HL-60 (cell line): ENCODE measurements around the gene NUTF2.

Source experiments
- DNase-seq, 2 experiments: peaks; one replicate each; pipeline ENCODE4 v3.0.0-alpha.2; 2010 to 2020; ENCODE audit warnings: low read depth in 1 of 2, low spot score in 1 of 2
- H3K27ac ChIP-seq: fragments of 250-450 bp; sonication (Bioruptor Pico); replicated peaks from 2 replicates; pipeline ENCODE4 v1.5.1; 2020; ENCODE audit warnings: mild to moderate bottlenecking, moderate library complexity
- H3K27me3 ChIP-seq: fragments of 250-450 bp; sonication (Bioruptor Pico); 2 replicates; pipeline ENCODE4 v1.5.1; 2021; ENCODE audit warnings: mild to moderate bottlenecking, moderate library complexity; ENCODE audit not compliant: insufficient read depth, poor library complexity, severe bottlenecking
- H3K4me3 ChIP-seq: replicated peaks from 2 replicates; pipeline ENCODE4 v1.5.1; 2011; ENCODE audit warnings: mild to moderate bottlenecking, control low read depth, low read length; ENCODE audit not compliant: insufficient read depth
- CTCF ChIP-seq: IDR thresholded peaks from one replicate; pipeline ENCODE4 v1.5.1; 2011; ENCODE audit warnings: low read length, control low read depth, inconsistent platforms; ENCODE audit not compliant: insufficient read depth
- GABPA ChIP-seq: IDR thresholded peaks from 2 replicates; pipeline ENCODE4 v1.6.1; 2012; ENCODE audit warnings: low read depth
- POLR2AphosphoS5 ChIP-seq: IDR thresholded peaks from 2 replicates; pipeline ENCODE4 v1.6.1; 2012; ENCODE audit warnings: low read depth
- REST ChIP-seq: IDR thresholded peaks from 2 replicates; pipeline ENCODE4 v1.6.1; 2012; ENCODE audit warnings: low read depth; ENCODE audit not compliant: insufficient replicate concordance
- SPI1 ChIP-seq: IDR thresholded peaks from 2 replicates; pipeline ENCODE4 v1.6.1; 2012; ENCODE audit warnings: low read depth, mild to moderate bottlenecking, borderline replicate concordance

The NUTF2 gene

GRCh38 chr16:67909056-67909742 lies 62.5 kb downstream of the NUTF2 start:
- no peak overlapping the region for H3K4me3 ChIP-seq
- DNase-seq = no peak
- H3K27me3 ChIP-seq = no peaks in the 10 kb centered on the region
- no peak overlapping the region for H3K27ac ChIP-seq
- TF ChIP-seq SPI1 (no peak), CTCF (no peak), POLR2AphosphoS5 (no peak), REST (no peak), GABPA (no peak)

GRCh38 chr16:67910158-67910557 lies 63.4 kb downstream of the NUTF2 start:
- no peak for DNase-seq
- H3K27ac ChIP-seq = no peak overlapping the region

More at GRCh38 chr16:67910158-67910557, 63.4 kb downstream of the NUTF2 start:
- H3K4me3 ChIP-seq = no peak overlapping the region
- TF ChIP-seq CTCF (no peak), SPI1 (no peak), REST (no peak), GABPA (no peak), POLR2AphosphoS5 (no peak)
- no peaks in the 10 kb centered on the region for H3K27me3 ChIP-seq
